Measurements from ENCODE around the gene CACNG1.

DNA sequence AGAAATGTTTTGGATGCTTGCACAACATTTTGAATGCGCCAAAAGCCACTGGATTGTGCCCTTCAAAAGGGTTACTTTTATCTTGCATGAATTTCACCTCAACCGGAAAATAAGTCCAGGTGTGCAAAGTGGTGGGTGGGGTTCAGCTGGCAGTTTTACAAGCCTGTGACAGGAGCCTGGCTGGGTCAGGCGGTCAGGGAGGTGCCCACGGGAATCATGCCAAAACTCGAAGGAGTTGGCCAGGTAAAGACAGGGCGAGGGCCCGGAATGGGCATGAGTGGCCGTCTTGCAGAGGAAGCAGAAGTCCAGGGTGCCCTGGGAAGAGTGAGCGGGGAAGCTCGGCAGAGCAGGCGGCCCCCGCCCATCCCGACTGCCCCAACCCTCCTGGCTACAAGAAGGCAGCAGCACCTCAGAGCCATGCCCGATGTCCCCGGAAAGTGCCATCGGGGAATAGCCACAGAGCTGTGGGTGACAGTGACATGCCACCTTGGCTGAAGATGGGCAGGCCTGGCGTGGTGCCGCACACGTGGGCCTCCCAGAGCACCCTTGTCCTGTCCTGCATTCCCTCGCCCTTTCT is 19.1 kb upstream of the CACNG1 start:
- TF ChIP-seq RAD21 (IDR thresholded peaks at IDR 0.05; ENCODE audit: low read depth) (no peak), EP300 (IDR thresholded peaks at IDR 0.05; ENCODE audit: borderline replicate concordance) (no peak)
- TF ChIP-seq, protein P1, sequence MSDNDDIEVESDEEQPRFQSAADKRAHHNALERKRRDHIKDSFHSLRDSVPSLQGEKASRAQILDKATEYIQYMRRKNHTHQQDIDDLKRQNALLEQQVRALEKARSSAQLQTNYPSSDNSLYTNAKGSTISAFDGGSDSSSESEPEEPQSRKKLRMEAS (IDR thresholded peaks at IDR 0.05): 0 out of 2 replicates have a peak, but pooled peaks have one; percentile 24
